ENCODE results near the gene RHOD.

Gene RHOD

GRCh38 chr11:67023957-67024353, 32.7 kb upstream of the RHOD start:
- ATAC-seq, result no peak; the same call in 2 of the 3 replicates
- TF ChIP-seq ZNF8 (CRISPR knock-in tag; IDR thresholded peaks at IDR 0.05), result no peak
- no peak for TF ChIP-seq ZNF70 (CRISPR knock-in tag; IDR thresholded peaks at IDR 0.05)
- no peak for TF ChIP-seq CSDC2 (CRISPR knock-in tag; IDR thresholded peaks at IDR 0.05)
- TF ChIP-seq SNAI2 (CRISPR knock-in tag; IDR thresholded peaks at IDR 0.05), result no peak
- no peak for TF ChIP-seq RARB (CRISPR knock-in tag; IDR thresholded peaks at IDR 0.05)
- TF ChIP-seq TSHZ2 (CRISPR knock-in tag; IDR thresholded peaks at IDR 0.05), result no peak
- no peak for TF ChIP-seq ZNF565 (CRISPR knock-in tag; conservative IDR thresholded peaks at IDR 0.05; ENCODE audit: low read depth)
- no peak for TF ChIP-seq POU6F1 (CRISPR knock-in tag; IDR thresholded peaks at IDR 0.05; ENCODE audit: borderline replicate concordance, low read depth)

GRCh38 chr11:67024410-67024809, 32.2 kb upstream of the RHOD start:
- no peak for ATAC-seq
- TF ChIP-seq CSDC2 (CRISPR knock-in tag; IDR thresholded peaks at IDR 0.05), result no peak
- no peak for TF ChIP-seq TCF4 (CRISPR knock-in tag; IDR thresholded peaks at IDR 0.05; ENCODE audit: borderline replicate concordance)
- TF ChIP-seq CSRNP3 (CRISPR knock-in tag; IDR thresholded peaks at IDR 0.05), result no peak
- no peak for TF ChIP-seq ZFP3 (CRISPR knock-in tag; IDR thresholded peaks at IDR 0.05)

GRCh38 chr11:67024966-67025365, 31.7 kb upstream of the RHOD start:
- TF ChIP-seq ARNTL (CRISPR knock-in tag; IDR thresholded peaks at IDR 0.05; ENCODE audit: borderline replicate concordance, low read depth) (no peak), CSDC2 (CRISPR knock-in tag; IDR thresholded peaks at IDR 0.05) (no peak), ESRRG (CRISPR knock-in tag; IDR thresholded peaks at IDR 0.05) (no peak), GLIS3 (CRISPR knock-in tag; IDR thresholded peaks at IDR 0.05) (no peak), TOX (CRISPR knock-in tag; IDR thresholded peaks at IDR 0.05; ENCODE audit: borderline replicate concordance) (no peak)
- ATAC-seq, result no peak; the same call in 2 of the 3 replicates

- no peak for TF ChIP-seq ZNF565 (CRISPR knock-in tag; conservative IDR thresholded peaks at IDR 0.05; ENCODE audit: low read depth)
- TF ChIP-seq PATZ1 (CRISPR knock-in tag; IDR thresholded peaks at IDR 0.05; ENCODE audit: borderline replicate concordance), result no peak
- TF ChIP-seq RARB (CRISPR knock-in tag; IDR thresholded peaks at IDR 0.05), result no peak
- no peak for TF ChIP-seq ISL1 (CRISPR knock-in tag; IDR thresholded peaks at IDR 0.05)
- TF ChIP-seq BACH2 (CRISPR knock-in tag; IDR thresholded peaks at IDR 0.05; ENCODE audit: borderline replicate concordance), result no peak
- TF ChIP-seq TSHZ2 (CRISPR knock-in tag; IDR thresholded peaks at IDR 0.05), result no peak
- TF ChIP-seq CSRNP3 (CRISPR knock-in tag; IDR thresholded peaks at IDR 0.05), result no peak
- no peak for TF ChIP-seq TCF4 (CRISPR knock-in tag; IDR thresholded peaks at IDR 0.05; ENCODE audit: borderline replicate concordance)
- no peak for TF ChIP-seq CSDC2 (CRISPR knock-in tag; IDR thresholded peaks at IDR 0.05)
- no peak for TF ChIP-seq TOX (CRISPR knock-in tag; IDR thresholded peaks at IDR 0.05; ENCODE audit: borderline replicate concordance)
- TF ChIP-seq OSR1 (CRISPR knock-in tag; IDR thresholded peaks at IDR 0.05), result no peak
- ATAC-seq, result no peak
Measured at GRCh38 chr11:67025750-67026149, 30.9 kb upstream of the RHOD start.

All from SK-N-SH treated with all-trans-retinoic acid at 6 μM for 48 hours (cell line).